Activated CD4-positive, alpha-beta T cell treated with anti-CD3 and anti-CD28 coated beads for 36 hours (primary cell): ENCODE data around the gene TMEM151A. TPM values are rescaled to one million over a fixed set of nuclear protein-coding genes. Genes with fewer than 3 reads are reported as not detected.
A peak's percentile ranks its signal among the peaks of the same experiment; 100 is the strongest.

Source experiments
- ATAC-seq: fragments of 200-7000 bp; cut with Tn5 transposase; one replicate; pipeline ENCODE4 v1.10.0; 2021; ENCODE audit warnings: mild to moderate bottlenecking, moderate library complexity
- CTCF ChIA-PET: fragments of 350-600 bp; sonication (Branson Sonifier 250); formaldehyde crosslinking; loops from one replicate; lab custom pipeline; 2021; ENCODE audit warnings: antibody characterized with exemption; lab: Charles Lee
- POLR2A ChIA-PET: fragments of 350-600 bp; sonication (Branson Sonifier 250); formaldehyde crosslinking; loops from one replicate; lab custom pipeline; 2021; ENCODE audit warnings: antibody characterized with exemption, inconsistent platforms; lab: Charles Lee
- DNase-seq: peaks from one replicate; pipeline ENCODE4 v3.0.0-alpha.2; 2020
- H3K27ac Mint-ChIP-seq: one replicate; pipeline ENCODE4 v1.8.0; 2021; ENCODE audit warnings: mixed read lengths
- H3K27me3 Mint-ChIP-seq: one replicate; pipeline ENCODE4 v1.8.0; 2021; ENCODE audit warnings: mixed read lengths
- H3K36me3 Mint-ChIP-seq: one replicate; pipeline ENCODE4 v1.8.0; 2021; ENCODE audit warnings: low read depth, mixed read lengths
- H3K4me1 Mint-ChIP-seq: one replicate; pipeline ENCODE4 v1.8.0; 2021; ENCODE audit warnings: mixed read lengths
- H3K4me3 Mint-ChIP-seq: one replicate; pipeline ENCODE4 v1.8.0; 2021; ENCODE audit warnings: mild to moderate bottlenecking, moderate library complexity, mixed read lengths
- H3K9me3 Mint-ChIP-seq: one replicate; pipeline ENCODE4 v1.8.0; 2021; ENCODE audit warnings: low read depth, mixed read lengths
- intact Hi-C, 2 experiments: fragments of 100-400 bp; cut with DNase I in 1 of 2; cut with micrococcal nuclease in 1 of 2; formaldehyde crosslinking; loops; one replicate each; pipeline versions ENCODE4 v1.14.2 to v1.15.1; 2022 to 2024; cut with DNase I, micrococcal nuclease
- total RNA-seq, 2 experiments: library from RNA; stranded (reverse); gene quantifications; one replicate each; pipeline ENCODE4 v1.2.3, GENCODE V29; 2021

Gene TMEM151A
- total RNA-seq, 2 experiments from 2014 or later, result not detected

DNA sequence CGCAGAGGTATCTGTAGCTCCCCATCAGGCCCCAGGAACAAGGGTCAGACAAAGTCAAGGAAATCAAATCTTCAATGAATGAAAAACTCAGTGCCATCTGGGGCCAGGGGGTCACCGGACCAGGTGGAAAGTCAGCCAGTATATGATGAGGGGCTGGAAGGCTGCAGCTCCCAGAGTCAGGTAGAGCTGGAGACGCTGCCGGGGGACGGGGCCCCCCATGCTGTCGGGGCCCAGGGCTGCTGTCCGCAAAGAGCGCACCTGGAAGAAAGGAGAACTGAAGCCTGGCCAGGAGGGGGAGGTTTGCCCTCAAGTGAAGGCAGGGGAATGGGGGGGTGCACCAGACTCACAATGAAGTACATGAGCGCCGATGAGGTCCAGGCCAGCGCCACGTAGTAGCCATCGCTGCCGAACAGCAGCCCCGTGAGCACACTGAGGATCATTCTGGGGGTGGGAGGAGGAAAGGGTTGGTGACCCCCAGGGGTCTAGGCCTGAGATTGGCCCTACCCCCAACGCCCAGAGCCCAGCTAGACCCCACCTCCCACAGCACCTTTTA lies 7.1 kb upstream of the TMEM151A start:
- Mint-ChIP-seq H3K9me3 (no peaks in the 10 kb centered on the region), H3K27me3 (no peaks in the 10 kb centered on the region), H3K4me1 (peaks cover 25% of the 10 kb centered on the region), H3K4me3 (no peak overlapping the region), H3K36me3 (peaks cover 8% of the 10 kb centered on the region), H3K27ac (no peak overlapping the region)
- no peak for ATAC-seq
- ChIA-PET POLR2A (no interaction called here), CTCF (interaction anchor here (0.6 to 2.6 kb wide), 6 partner anchors 24 to 223 kb away, joined by 3 to 13 read pairs (median 3); no protein-coding TSS in a partner anchor)
- no peak for DNase-seq
- intact Hi-C loops, result loop anchor here in 1 of 2 experiments (5.0 kb wide), 1 partner anchor 673 kb away; the partner anchor contains the start of gene PC

DNA sequence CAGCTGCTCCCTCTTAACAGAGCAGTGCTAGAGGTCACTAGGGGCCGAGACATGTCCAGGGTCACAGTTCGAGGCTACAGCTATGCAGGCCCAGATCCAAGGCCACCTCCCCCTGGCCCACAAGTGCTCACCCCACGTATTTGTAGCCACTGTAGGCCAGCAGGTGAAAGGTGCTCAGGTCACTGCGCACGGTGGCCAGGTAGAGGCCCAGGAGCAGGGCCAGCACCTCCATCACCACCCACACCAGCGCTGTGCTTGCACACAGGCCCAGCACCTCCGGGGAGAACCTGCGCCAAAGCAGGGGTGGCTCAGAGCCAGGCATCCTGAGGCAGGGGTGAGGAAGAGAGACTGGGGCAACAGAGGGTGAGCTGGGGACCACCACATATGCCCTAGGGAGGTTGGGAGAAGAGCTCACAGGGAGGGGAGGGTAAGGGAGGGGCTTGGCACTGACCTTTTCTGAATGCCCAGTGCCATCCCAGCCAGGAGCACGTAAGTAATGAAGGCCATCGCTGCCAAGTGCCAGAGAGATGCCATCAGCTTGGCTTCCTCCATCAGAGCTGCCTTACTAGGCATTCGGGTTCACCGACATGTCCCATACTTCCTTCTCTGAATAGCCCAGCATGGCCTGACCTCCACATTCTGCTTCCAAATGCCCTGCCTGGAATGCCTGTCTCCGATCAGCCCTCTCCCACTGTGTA lies 6.3 kb upstream of the TMEM151A start:
- H3K27ac Mint-ChIP-seq, result no peak overlapping the region
- no peaks in the 10 kb centered on the region for H3K9me3 Mint-ChIP-seq
- DNase-seq, result no peak
- ChIA-PET CTCF (interaction anchor here (0.8 to 2.6 kb wide), 3 partner anchors 27 to 63 kb away, joined by 3 to 13 read pairs (median 4); no protein-coding TSS in a partner anchor), POLR2A (no interaction called here)
- H3K4me3 Mint-ChIP-seq, result no peak overlapping the region
- peaks cover 8% of the 10 kb centered on the region for H3K36me3 Mint-ChIP-seq
- ATAC-seq, result no peak
- intact Hi-C loops, result loop anchor here in 1 of 2 experiments (5.0 kb wide), 1 partner anchor 672 kb away; the partner anchor contains the start of gene PC
- no peaks in the 10 kb centered on the region for H3K27me3 Mint-ChIP-seq
- peaks cover 32% of the 10 kb centered on the region for H3K4me1 Mint-ChIP-seq

DNA sequence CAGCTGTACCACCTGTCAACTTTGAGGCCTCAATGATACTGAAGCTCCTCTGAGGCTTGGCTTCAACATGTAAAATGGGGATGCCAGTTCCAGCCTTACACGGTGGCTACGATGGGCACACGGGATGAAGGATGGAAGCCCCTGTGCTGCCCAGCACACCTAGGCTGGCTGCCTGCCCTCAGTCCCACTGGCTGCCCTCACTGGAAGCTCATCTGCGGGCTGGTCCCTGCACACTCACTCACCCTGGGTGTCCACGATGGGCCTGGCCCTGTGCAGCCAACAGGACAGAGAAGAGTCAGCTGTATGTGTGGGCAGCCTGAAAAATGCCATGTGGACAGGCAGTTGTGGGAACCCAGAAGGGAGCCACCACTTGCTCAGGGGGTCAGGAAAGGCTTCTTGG lies 5.0 kb upstream of the TMEM151A start:
- peak overlapping the region; percentile 89 for H3K4me3 Mint-ChIP-seq
- peaks cover 2% of the 10 kb centered on the region for H3K27me3 Mint-ChIP-seq
- no peaks in the 10 kb centered on the region for H3K9me3 Mint-ChIP-seq
- no peak for DNase-seq
- intact Hi-C loops, result loop anchor here in 1 of 2 experiments (5.0 kb wide), 1 partner anchor 671 kb away; the partner anchor contains the start of gene PC
- peaks cover 36% of the 10 kb centered on the region for H3K4me1 Mint-ChIP-seq
- ChIA-PET CTCF (interaction anchor here (0.6 to 1.2 kb wide), 3 partner anchors 26 to 225 kb away, joined by 3 to 4 read pairs (median 3); no protein-coding TSS in a partner anchor), POLR2A (interaction anchor here (0.7 kb wide), 1 partner anchor 556 kb away, joined by 10 read pairs; no protein-coding TSS in a partner anchor)
- H3K27ac Mint-ChIP-seq, result no peak overlapping the region
- no peak for ATAC-seq
- peaks cover 8% of the 10 kb centered on the region for H3K36me3 Mint-ChIP-seq

DNA sequence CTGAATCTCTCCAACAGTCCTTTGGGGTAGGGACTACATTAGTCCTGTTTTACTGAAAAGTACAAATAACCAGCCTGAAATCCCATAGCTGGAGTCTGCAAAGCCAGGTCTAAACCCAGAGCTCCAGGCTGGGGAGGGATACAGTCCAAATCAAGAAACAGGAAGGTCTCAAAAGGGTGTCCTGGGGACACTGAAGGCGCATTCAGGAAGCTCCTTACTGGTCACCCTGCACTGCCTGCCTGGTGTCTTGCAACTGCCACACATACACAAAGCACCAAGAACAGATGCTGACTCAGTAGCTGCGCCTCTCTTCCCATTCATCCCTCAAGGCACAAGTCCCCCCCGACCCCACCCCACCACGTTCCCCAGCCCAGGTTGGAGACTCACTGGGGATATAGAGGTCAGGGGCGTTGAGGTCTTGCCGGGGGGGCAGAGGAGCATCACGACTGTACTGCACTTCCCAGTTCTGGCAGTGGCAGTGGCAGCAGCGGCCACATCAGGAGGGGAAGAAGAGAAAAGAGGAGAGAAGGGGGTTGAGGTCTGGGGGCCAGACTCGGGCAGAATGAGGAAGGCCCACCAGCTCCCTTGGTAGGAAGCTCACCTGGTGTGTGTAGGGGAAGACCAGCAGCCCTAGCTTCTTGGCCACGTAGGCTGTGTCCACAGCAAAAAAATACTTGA lies 4.3 kb upstream of the TMEM151A start:
- Mint-ChIP-seq H3K9me3 (no peaks in the 10 kb centered on the region), H3K27ac (no peak overlapping the region), H3K27me3 (peaks cover 2% of the 10 kb centered on the region), H3K4me1 (peaks cover 31% of the 10 kb centered on the region), H3K36me3 (peaks cover 8% of the 10 kb centered on the region), H3K4me3 (peak overlapping the region; percentile 89)
- DNase-seq (no peak), ATAC-seq (no peak)
- intact Hi-C loops, result loop anchor here in 1 of 2 experiments (5.0 kb wide), 1 partner anchor 670 kb away; the partner anchor contains the start of gene PC
- CTCF ChIA-PET, result interaction anchor here (0.7 to 4.6 kb wide), 4 partner anchors 25 to 64 kb away, joined by 3 to 23 read pairs (median 6); no protein-coding TSS in a partner anchor
- POLR2A ChIA-PET, result no interaction called here

- Mint-ChIP-seq H3K9me3 (no peaks in the 10 kb centered on the region), H3K4me1 (peaks cover 25% of the 10 kb centered on the region), H3K27ac (peak overlapping the region; percentile 85), H3K4me3 (peak overlapping the region; percentile 89), H3K36me3 (peaks cover 8% of the 10 kb centered on the region), H3K27me3 (peaks cover 8% of the 10 kb centered on the region)
- peak; percentile 21 for DNase-seq
- ATAC-seq, result no peak
- intact Hi-C loops, result loop anchor here (2.0 to 5.0 kb wide), 3 partner anchors 65 to 713 kb away; partner anchors contain the start of gene PC (in 1 of the 2)
- ChIA-PET POLR2A (interaction anchor here (0.6 to 0.9 kb wide), 3 partner anchors 29 to 236 kb away, joined by 3 to 8 read pairs (median 8); partner anchors contain the start of genes CD248 and SF3B2), CTCF (interaction anchor here (0.7 to 4.6 kb wide), 9 partner anchors 8 to 518 kb away, joined by 3 to 23 read pairs (median 3); no protein-coding TSS in a partner anchor)
Measured at GRCh38 chr11:66287889-66288670, 3.6 kb upstream of the TMEM151A start.

DNA sequence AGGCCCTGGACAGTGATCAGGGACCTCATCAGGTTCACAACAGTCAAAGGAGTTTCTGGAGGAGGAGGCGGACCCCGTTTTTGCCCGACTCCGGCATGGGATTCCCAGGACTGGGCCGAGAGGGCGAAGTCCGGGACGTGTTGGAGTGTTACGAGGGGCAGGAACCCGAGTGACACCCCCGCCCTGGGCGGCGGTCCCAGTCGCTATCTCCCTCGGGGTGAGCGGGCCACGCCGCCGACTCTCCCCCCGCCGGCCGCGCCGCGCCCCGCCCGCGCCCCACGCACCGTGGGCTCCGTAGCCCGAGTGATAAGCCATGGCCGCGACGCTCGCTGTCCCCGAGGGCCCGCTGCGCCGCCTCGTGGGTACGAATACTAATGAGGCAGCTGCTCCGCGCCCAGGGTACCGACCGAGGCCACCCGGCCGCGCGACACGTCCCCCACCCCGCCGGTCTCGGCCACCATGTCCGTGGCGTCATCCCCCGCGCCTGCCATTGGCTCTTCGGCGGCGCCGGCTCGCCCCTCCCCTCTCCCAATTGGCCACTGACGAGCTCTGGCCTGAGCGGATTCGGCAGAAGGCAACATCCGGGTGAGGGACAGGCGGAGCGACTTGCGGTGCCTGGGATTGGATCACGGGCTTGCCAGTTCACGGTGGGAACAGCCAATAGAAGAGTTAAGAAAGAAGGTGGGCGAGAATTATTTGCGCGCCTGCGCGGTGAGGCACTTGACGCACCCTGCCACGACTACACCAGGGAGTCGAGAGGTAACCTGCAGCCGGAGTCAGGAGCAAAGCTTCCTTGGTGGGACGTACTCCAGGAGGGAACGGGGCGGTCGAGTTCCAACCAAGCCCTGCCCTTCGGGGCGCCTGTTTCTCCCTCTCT lies 2.8 kb upstream of the TMEM151A start, which contains the start of gene YIF1A:
Gene YIF1A, minus strand, starts transcription at position 473 of the 877 bp plus-strand sequence. Its CDS starts 158 bp downstream, at position 315.
- ATAC-seq (peak; percentile 97), DNase-seq (peak; percentile 99)
- H3K27ac Mint-ChIP-seq, result peak within 1 kb of the TSS; percentile 85
- H3K4me3 Mint-ChIP-seq, result peak within 1 kb of the TSS; percentile 89
- H3K4me1 Mint-ChIP-seq, result peaks cover 22% of the 10 kb centered on the region
- H3K36me3 Mint-ChIP-seq, result peaks cover 8% of the 10 kb centered on the region
- ChIA-PET POLR2A (interaction anchor here (0.6 to 1.4 kb wide), 12 partner anchors 9 to 1425 kb away, joined by 3 to 8 read pairs (median 4); partner anchors contain the start of genes CD248, PELI3, RAB1B and SF3B2), CTCF (interaction anchor here (0.6 to 4.6 kb wide), 14 partner anchors 9 to 814 kb away, joined by 3 to 23 read pairs (median 3); no protein-coding TSS in a partner anchor)
- no peaks in the 10 kb centered on the region for H3K9me3 Mint-ChIP-seq
- intact Hi-C loops, result loop anchor here (1.0 to 5.0 kb wide), 16 partner anchors 21 to 714 kb away; partner anchors contain the start of genes NPAS4 (in 2 of the 2), RAB1B (in 2 of the 2), ACTN3 (in 1 of the 2) and BANF1 (in 1 of the 2)
- H3K27me3 Mint-ChIP-seq, result peaks cover 8% of the 10 kb centered on the region

DNA sequence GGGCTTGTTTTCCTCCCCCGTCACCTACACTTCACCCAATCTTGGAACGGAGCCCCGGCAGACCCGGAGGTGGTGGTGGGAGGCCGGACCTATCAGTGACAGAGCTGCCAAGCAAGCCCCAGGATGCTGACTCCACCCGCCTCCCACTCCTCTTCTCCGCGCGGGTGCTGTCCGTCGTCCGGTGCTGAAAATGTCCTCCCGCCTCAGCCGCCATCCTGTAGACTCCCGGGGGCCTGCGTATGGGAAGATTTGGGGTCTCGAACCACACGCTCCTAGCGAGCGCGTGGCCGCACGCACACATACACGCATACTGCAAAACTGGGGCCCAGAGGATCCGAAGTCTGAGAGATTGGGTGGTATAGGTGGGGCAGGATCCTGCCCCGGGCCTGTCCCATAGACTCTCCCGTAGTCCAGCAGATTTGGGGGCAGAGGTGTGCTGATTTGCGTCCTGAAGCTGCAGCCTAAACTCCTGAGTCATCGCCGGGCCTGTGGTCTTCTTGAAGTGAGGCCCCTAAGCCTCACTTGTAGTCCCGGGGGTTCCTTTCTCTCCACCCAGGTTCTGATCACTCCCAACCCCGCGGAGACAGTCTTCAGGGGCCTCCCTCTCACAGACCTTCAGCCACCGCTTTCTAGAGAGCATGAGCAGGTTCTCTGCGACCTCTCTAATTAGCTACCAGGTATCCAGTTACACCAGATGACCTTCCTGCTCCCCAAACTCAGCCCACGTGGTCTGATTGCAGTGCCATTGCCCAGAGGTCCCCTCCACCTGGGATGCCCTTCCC lies 2.0 kb upstream of the TMEM151A start:
- Mint-ChIP-seq H3K27me3 (peaks cover 8% of the 10 kb centered on the region), H3K27ac (peak overlapping the region; percentile 71), H3K4me1 (peaks cover 22% of the 10 kb centered on the region), H3K4me3 (peak overlapping the region; percentile 89), H3K36me3 (peaks cover 8% of the 10 kb centered on the region), H3K9me3 (no peaks in the 10 kb centered on the region)
- intact Hi-C loops, result loop anchor here (1.0 to 5.0 kb wide), 16 partner anchors 21 to 715 kb away; partner anchors contain the start of genes NPAS4 (in 2 of the 2), RAB1B (in 2 of the 2), ACTN3 (in 1 of the 2) and BANF1 (in 1 of the 2)
- ATAC-seq (peak; percentile 76), DNase-seq (peak; percentile 92)
- CTCF ChIA-PET, result interaction anchor here (0.6 to 4.6 kb wide), 13 partner anchors 7 to 813 kb away, joined by 3 to 23 read pairs (median 4); no protein-coding TSS in a partner anchor
- POLR2A ChIA-PET, result interaction anchor here (0.6 to 1.4 kb wide), 8 partner anchors 9 to 231 kb away, joined by 3 to 5 read pairs (median 4); partner anchors contain the start of genes PELI3 and RAB1B

DNA sequence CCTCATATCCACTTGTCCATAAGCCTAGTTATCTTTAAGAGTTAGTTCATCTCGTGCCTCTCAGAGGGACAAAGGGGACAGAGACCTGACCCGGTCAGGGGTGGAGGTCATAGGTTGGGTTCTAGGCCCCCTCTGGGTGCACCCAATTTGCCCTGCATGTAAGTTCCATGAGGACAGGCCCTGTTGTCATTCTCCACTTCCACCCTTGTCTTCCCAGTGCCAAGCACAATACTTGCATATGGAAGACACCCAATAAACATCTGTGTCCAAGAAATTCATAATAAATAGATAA lies 1.4 kb upstream of the TMEM151A start:
- peaks cover 8% of the 10 kb centered on the region for H3K36me3 Mint-ChIP-seq
- peaks cover 22% of the 10 kb centered on the region for H3K4me1 Mint-ChIP-seq
- H3K4me3 Mint-ChIP-seq, result peak overlapping the region; percentile 89
- DNase-seq (no peak), ATAC-seq (no peak)
- CTCF ChIA-PET, result interaction anchor here (1.7 to 4.6 kb wide), 4 partner anchors 8 to 128 kb away, joined by 6 to 23 read pairs (median 11); no protein-coding TSS in a partner anchor
- peaks cover 8% of the 10 kb centered on the region for H3K27me3 Mint-ChIP-seq
- POLR2A ChIA-PET, result no interaction called here
- intact Hi-C loops, result no loop called here
- no peak overlapping the region for H3K27ac Mint-ChIP-seq
- H3K9me3 Mint-ChIP-seq, result no peaks in the 10 kb centered on the region
